GM21529 (cell line): ENCODE measurements around the gene GTPBP1.

Experiments used
- ATAC-seq: cut with Tn5 transposase; IDR thresholded peaks from one replicate; pipeline ENCODE4 v1.9.1; 2021; ENCODE audit not compliant: unreplicated experiment

GTPBP1 gene

GRCh38 chr22:38700789-38701628 lies 4.7 kb upstream of the GTPBP1 start, which contains the start of gene JOSD1:
TSS of gene JOSD1 (minus strand) at chr22:38700943. CDS start at chr22:38699987, 956 bp downstream.
- ATAC-seq: peak; percentile 31

GRCh38 chr22:38704654-38705234 lies 1.0 kb upstream of the GTPBP1 start:
- ATAC-seq: no peak

GRCh38 chr22:38706101-38706900 lies 557 bp downstream of the GTPBP1 start:
- ATAC-seq: peak; percentile 1

- no peak for ATAC-seq
These were observed 1.1 kb downstream of the GTPBP1 start for GRCh38 chr22:38706901-38707195.

GRCh38 chr22:38707346-38707745 lies 1.6 kb downstream of the GTPBP1 start:
- ATAC-seq: no peak

GRCh38 chr22:38707984-38708383 lies 2.2 kb downstream of the GTPBP1 start:
- no peak for ATAC-seq

- no peak for ATAC-seq
These were observed 3.6 kb downstream of the GTPBP1 start for GRCh38 chr22:38709306-38709705.

GRCh38 chr22:38710351-38710750 lies 4.6 kb downstream of the GTPBP1 start:
- no peak for ATAC-seq

- no peak for ATAC-seq
These were observed 5.1 kb downstream of the GTPBP1 start for GRCh38 chr22:38710866-38711265.

- ATAC-seq: no peak
These were observed 6.9 kb downstream of the GTPBP1 start for GRCh38 chr22:38712486-38713207.

- no peak for ATAC-seq
These were observed 8.2 kb downstream of the GTPBP1 start for GRCh38 chr22:38713921-38714320.

- ATAC-seq: no peak
These were observed 9.5 kb downstream of the GTPBP1 start for GRCh38 chr22:38715176-38715764.

- no peak for ATAC-seq
These were observed 10.1 kb downstream of the GTPBP1 start for GRCh38 chr22:38715852-38716251.

- no peak for ATAC-seq
These were observed 10.5 kb downstream of the GTPBP1 start for GRCh38 chr22:38716271-38716670.

GRCh38 chr22:38716826-38717225 lies 11.1 kb downstream of the GTPBP1 start:
- ATAC-seq: no peak

GRCh38 chr22:38717244-38717643 lies 11.5 kb downstream of the GTPBP1 start:
- ATAC-seq: no peak

GRCh38 chr22:38718414-38718813 lies 12.7 kb downstream of the GTPBP1 start:
- no peak for ATAC-seq

- no peak for ATAC-seq
These were observed 13.5 kb downstream of the GTPBP1 start for GRCh38 chr22:38719196-38719595.

GRCh38 chr22:38720350-38720749 lies 14.6 kb downstream of the GTPBP1 start:
- ATAC-seq: no peak

GRCh38 chr22:38721551-38721950 lies 15.8 kb downstream of the GTPBP1 start:
- ATAC-seq: no peak

- ATAC-seq: no peak
These were observed 18.4 kb downstream of the GTPBP1 start for GRCh38 chr22:38724176-38724575.
